HepG2 (cell line): ENCODE data around the gene KRT84.

Experiments
- MNT ChIP-seq: fragments of 450-650 bp; IDR thresholded peaks from 2 replicates; pipeline ENCODE4 v1.6.1; 2016
- ONECUT2 ChIP-seq: sonication (generic); formaldehyde crosslinking; IDR thresholded peaks from 2 replicates; pipeline ENCODE4 v1.4.0; 2020; ENCODE audit warnings: missing genetic modification reagents
- ZMYM3 ChIP-seq: sonication (generic); formaldehyde crosslinking; IDR thresholded peaks from 2 replicates; pipeline ENCODE4 v1.5.1; 2020; ENCODE audit warnings: mild to moderate bottlenecking, missing genetic modification reagents

GRCh38 chr12:52355176-52355575, 30.3 kb downstream of the KRT84 start:
- TF ChIP-seq ONECUT2 (CRISPR knock-in tag) (no peak), MNT (no peak), ZMYM3 (CRISPR knock-in tag) (no peak)
